SK-N-SH treated with all-trans-retinoic acid at 6 μM for 48 hours (cell line): ENCODE measurements around the gene SNRPD1.

Source experiments
- OSR1 ChIP-seq: fragments of 250-450 bp; sonication (Bioruptor Pico); IDR thresholded peaks from 2 replicates; pipeline ENCODE4 v1.8.0; 2022; ENCODE audit warnings: moderate library complexity, mild to moderate bottlenecking, inconsistent platforms
- ZFP30 ChIP-seq: fragments of 450-650 bp; formaldehyde crosslinking; IDR thresholded peaks from 2 replicates; pipeline ENCODE4 v1.5.0; 2022; ENCODE audit warnings: mild to moderate bottlenecking, moderate library complexity

DNA sequence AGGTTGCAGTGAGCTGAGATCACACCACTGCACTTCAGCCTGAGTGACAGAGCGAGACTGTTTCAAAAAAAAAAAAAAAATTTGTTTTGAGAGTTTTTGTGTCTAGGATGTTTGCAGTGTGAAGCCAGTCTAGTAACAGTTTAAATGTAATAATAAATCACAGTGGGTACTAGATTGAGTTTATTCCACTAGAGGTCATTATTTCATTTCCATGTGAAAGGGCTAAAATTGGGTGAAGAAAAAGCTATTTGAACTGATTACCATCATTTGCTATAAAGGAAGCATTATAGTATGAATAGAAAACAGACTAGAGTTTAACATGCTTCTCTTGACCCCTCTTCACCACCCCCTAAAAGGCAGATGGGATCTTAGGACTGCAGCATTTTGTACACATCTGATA, 20.3 kb downstream of the SNRPD1 start:
- TF ChIP-seq OSR1 (no peak), ZFP30 (CRISPR knock-in tag) (no peak)
